ENCODE results near the gene MYO9B.

MYO9B gene

DNA sequence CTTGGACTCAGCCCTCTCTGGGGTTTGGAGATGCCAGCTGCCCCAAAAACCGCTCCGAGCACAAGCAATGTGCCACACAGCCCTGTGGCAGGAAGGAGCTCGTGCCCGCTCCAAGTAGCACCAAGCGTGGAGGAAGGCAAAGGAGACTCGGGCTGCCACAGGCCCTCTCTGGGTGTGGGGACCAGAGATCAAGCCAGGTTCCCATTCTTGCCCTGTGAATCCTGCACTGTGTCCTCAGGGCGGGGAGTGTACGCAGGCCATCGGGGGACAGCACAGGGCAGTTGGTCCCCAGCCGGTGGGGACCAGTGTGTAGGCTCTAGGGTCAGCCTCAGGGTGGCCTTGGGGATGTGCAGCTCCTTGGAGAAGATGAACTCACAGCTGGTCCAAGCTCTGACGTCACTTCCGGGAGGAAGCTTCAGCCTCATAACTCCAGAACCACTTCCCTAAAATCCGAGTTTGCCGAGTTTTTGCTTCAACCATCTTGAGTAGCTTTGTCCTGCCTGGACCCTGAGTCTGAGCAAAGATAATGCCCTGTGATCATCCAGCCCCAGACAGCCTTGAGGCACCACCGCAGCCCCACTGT is 39.6 kb upstream of the MYO9B start:
- no peak overlapping the region for H3K4me3 ChIP-seq (ENCODE audit: control insufficient read depth, low read depth, low read length)
- TF ChIP-seq, protein P1, sequence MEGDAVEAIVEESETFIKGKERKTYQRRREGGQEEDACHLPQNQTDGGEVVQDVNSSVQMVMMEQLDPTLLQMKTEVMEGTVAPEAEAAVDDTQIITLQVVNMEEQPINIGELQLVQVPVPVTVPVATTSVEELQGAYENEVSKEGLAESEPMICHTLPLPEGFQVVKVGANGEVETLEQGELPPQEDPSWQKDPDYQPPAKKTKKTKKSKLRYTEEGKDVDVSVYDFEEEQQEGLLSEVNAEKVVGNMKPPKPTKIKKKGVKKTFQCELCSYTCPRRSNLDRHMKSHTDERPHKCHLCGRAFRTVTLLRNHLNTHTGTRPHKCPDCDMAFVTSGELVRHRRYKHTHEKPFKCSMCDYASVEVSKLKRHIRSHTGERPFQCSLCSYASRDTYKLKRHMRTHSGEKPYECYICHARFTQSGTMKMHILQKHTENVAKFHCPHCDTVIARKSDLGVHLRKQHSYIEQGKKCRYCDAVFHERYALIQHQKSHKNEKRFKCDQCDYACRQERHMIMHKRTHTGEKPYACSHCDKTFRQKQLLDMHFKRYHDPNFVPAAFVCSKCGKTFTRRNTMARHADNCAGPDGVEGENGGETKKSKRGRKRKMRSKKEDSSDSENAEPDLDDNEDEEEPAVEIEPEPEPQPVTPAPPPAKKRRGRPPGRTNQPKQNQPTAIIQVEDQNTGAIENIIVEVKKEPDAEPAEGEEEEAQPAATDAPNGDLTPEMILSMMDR (conservative IDR thresholded peaks at IDR 0.05; ENCODE audit: control insufficient read depth, insufficient read depth, low read depth, low read length), result no peak
- DNase-seq (ENCODE audit: low read depth), result peak; percentile 9

DNA sequence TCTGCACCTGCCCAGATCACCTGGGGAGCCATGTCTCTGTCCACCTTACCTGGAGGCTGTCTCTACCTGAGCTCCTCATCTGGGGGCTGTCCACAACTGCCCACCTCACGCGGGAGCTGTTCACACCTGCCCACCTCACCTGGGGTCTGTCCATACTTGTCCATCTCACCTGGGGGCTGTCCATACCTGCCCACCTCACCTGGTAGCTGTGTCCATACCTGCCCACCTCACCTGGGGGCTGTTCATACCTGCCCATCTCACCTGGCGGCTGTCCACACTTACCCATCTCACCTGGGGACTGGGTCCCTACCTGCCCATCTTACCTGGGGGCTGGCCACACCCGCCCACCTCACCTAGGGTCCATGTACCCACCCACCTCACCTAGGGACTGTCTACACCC is 38.9 kb upstream of the MYO9B start:
- DNase-seq (ENCODE audit: low read depth), result no peak
- no peak overlapping the region for H3K4me3 ChIP-seq (ENCODE audit: control insufficient read depth, low read depth, low read length)
- TF ChIP-seq, protein P1 (conservative IDR thresholded peaks at IDR 0.05; ENCODE audit: control insufficient read depth, insufficient read depth, low read depth, low read length), result no peak

DNA sequence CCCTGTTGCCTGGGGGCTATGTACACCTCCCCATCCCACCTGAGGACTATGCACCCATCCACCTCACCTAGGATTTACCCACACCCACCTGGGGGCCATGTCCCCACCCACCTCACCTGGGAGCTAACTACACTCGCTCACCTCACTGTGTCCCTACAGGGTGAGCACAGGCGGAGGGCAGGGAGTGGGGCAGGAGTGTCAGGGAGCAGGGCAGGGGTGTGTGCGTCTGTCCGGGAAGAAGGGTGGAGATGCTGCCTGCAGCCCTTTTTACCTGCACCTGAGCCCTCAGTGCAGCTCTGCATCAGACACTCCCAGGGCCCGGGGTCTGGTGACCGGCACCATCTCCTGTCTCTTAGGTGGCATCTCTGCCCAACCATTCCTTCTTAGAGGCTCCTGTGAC is 38.4 kb upstream of the MYO9B start:
- DNase-seq (ENCODE audit: low read depth), result no peak
- TF ChIP-seq, protein P1 (conservative IDR thresholded peaks at IDR 0.05; ENCODE audit: control insufficient read depth, insufficient read depth, low read depth, low read length), result no peak
- no peak overlapping the region for H3K4me3 ChIP-seq (ENCODE audit: control insufficient read depth, low read depth, low read length)

DNA sequence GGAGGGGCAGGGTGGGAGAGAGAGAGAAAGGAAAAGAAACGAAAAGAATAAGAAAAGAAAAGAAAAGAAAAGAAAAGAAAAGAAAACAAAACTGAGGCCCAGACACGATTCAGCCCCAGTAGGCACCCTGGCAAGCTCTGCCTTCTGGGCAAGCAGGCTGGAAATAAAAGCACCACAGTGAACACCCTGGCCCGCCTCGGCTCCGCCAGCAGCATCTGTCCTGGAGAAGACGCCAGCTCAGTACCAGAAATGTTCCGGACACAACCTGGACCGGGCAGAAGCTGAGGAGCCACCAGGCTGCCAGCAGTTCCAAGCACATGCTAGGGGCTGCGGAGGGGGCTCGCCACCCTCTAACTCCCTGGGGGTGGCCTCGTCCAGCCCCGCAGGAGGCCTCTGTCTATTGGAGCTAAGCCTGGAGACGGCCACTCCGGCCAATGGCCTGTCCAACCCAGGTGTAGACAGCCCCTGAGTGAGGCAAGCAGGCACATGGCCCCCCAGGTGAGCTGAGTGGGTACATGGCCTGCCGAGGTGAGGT is 37.5 kb upstream of the MYO9B start:
- no peak overlapping the region for H3K4me3 ChIP-seq (ENCODE audit: control insufficient read depth, low read depth, low read length)
- no peak for DNase-seq (ENCODE audit: low read depth)
- TF ChIP-seq, protein P1 (conservative IDR thresholded peaks at IDR 0.05; ENCODE audit: control insufficient read depth, insufficient read depth, low read depth, low read length), result no peak

DNA sequence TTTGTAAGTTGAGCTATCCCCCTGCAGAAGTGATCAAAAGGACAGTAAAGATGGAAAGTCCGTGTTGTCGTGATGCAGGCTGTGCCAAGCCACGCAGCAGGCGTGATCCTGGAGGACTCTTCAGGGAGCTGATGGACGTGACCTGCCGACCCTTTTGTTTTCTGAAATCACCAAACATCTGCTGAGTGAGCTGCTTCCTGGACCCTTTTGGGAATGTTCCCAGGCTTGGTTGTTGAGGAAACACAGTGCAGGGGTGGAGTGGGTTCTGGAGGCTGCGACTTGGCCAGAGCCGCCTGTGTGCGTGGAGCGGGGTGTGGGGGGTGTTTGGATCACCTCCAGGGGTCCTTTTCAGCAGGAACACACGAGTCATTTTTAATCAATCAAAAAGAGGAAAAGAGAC is 33.6 kb upstream of the MYO9B start:
- TF ChIP-seq, protein P1 (conservative IDR thresholded peaks at IDR 0.05; ENCODE audit: control insufficient read depth, insufficient read depth, low read depth, low read length), result no peak
- peak; percentile 78 for DNase-seq (ENCODE audit: low read depth)
- no peak overlapping the region for H3K4me3 ChIP-seq (ENCODE audit: control insufficient read depth, low read depth, low read length)

DNA sequence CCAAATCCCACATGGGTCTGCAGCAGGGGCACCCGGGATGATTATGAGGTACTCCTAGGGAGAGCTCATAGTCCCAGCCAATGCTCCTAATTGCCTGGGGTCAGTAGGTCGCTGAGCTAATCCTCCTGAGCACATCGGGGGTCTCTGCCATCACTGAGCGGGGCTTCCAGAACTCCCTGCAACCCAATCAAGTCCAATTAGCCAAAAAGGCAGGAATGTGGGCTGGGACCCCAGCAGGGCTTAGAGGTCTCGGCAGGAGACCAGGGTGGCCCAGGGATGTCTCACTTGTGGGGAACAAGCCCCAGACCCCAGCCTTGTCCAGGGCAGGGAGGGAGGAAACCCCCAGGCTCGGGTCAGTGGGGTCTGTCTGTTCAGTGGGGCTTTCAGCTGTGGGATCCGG is 31.8 kb upstream of the MYO9B start:
- TF ChIP-seq, protein P1 (conservative IDR thresholded peaks at IDR 0.05; ENCODE audit: control insufficient read depth, insufficient read depth, low read depth, low read length), result no peak

More for the DNA sequence above, 31.8 kb upstream of the MYO9B start:
- no peak overlapping the region for H3K4me3 ChIP-seq (ENCODE audit: control insufficient read depth, low read depth, low read length)
- no peak for DNase-seq (ENCODE audit: low read depth)
